ENCODE measurements around the gene CREB5.

The CREB5 gene

DNA sequence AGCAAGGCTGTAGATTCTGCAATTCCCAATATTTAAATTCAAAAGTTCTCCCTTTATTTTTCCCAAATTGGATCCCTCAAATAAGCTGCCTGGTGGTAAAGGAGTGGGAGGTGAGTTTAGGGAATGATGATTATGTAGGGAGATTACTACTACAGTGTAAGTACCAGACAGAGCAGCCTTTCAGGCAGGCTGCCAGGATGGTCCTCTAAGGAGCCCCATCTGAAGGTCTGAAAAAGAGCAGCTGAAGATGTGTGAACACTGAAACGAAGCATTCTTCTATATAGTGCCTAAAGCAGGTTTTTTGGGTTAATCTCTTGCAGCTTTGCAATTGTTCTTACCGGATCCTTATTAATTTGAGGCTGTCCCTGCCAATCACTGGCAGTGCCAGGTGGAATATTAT lies 84.7 kb downstream of the CREB5 start:
- Mint-ChIP-seq H3K4me3 (no peak overlapping the region), H3K27ac (no peak overlapping the region), H3K27me3 (no peaks in the 10 kb centered on the region), H3K9me3 (ENCODE audit: low read depth) (no peaks in the 10 kb centered on the region), H3K36me3 (no peaks in the 10 kb centered on the region), H3K4me1 (ENCODE audit: low read depth) (no peaks in the 10 kb centered on the region)

DNA sequence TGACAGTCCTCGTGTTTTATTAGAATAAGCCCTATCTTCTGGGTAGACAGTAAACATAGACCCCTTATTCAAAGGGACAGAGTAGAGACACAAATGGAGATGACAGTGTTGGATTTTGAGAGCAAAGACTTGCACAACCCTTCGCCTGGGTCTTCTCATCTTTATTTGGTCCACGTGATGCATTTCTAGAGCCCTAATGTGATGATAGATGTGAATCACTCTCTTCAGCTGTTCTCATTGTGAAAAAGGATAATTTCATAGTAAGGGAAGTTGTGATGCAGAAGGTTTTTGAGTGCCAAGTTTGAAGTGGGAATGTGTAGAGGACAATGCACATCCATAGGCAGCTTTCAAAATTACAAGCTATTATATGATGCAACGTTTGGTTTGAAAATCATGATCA lies 86.3 kb downstream of the CREB5 start:
- no peak overlapping the region for H3K4me3 Mint-ChIP-seq
- H3K9me3 Mint-ChIP-seq (ENCODE audit: low read depth): no peaks in the 10 kb centered on the region
- H3K4me1 Mint-ChIP-seq (ENCODE audit: low read depth): no peaks in the 10 kb centered on the region
- no peaks in the 10 kb centered on the region for H3K27me3 Mint-ChIP-seq
- H3K36me3 Mint-ChIP-seq: no peaks in the 10 kb centered on the region
- no peak overlapping the region for H3K27ac Mint-ChIP-seq

DNA sequence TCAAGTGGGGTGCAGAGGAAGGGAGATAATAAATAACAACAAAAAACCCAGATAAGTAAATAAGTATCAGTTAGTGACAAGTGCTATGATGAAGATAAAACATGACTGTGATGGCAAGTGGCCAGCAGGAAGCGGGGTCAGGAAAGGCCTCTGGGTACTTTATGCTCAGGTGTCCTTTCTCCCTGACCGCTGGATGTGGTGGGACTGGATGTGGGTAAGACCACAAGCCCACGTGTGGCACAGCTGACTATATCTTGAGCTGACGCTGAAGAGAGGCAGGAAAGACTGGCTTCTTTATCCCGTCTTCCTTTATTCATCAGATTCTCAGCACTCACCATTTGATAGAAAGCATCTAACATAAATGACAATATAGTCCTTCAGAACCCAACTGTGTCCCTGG lies 87.8 kb downstream of the CREB5 start:
- Mint-ChIP-seq H3K36me3 (no peaks in the 10 kb centered on the region), H3K27me3 (no peaks in the 10 kb centered on the region), H3K4me1 (ENCODE audit: low read depth) (no peaks in the 10 kb centered on the region), H3K27ac (no peak overlapping the region), H3K4me3 (no peak overlapping the region), H3K9me3 (ENCODE audit: low read depth) (no peaks in the 10 kb centered on the region)

DNA sequence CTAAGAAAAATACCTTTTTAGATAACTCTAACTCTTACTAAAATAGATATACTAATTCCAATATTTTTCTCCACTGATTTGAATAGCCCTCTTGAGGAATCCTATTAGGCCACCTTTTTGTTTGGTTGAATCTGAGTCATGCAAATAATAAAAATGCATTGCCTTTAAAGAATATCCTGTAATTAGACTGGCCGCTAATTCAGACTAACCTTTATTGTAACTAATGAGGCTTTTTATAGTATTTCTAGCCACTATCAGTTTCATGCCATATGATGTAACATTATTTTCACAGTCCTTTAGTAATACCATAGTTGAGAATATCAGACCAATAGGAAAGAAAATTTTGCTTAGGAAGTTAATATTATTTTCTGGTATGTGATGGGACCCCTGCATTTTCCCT lies 90.1 kb downstream of the CREB5 start:
- peaks cover 1% of the 10 kb centered on the region for H3K27me3 Mint-ChIP-seq
- H3K4me1 Mint-ChIP-seq (ENCODE audit: low read depth): no peaks in the 10 kb centered on the region
- H3K27ac Mint-ChIP-seq: no peak overlapping the region
- no peaks in the 10 kb centered on the region for H3K9me3 Mint-ChIP-seq (ENCODE audit: low read depth)
- no peaks in the 10 kb centered on the region for H3K36me3 Mint-ChIP-seq
- no peak overlapping the region for H3K4me3 Mint-ChIP-seq

DNA sequence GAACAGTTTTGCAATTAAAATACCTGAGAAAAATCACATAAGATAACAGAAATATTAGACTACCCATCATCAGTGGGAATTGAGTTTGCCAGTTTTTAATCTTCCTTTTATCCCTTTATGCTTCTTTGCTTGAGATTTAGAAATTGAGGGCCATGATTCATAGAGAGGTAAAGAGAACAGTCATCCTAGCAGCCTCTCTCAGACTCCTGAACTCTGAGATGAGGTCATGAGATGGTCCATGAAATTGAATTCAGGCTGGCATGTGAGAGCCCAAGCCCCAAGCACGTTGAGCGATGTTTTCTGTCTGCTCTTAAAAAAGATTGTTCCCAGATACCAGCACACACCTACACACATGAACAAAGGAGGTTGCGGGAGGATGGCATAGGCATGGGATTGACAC lies 91.1 kb downstream of the CREB5 start:
- H3K4me3 Mint-ChIP-seq: no peak overlapping the region
- H3K27ac Mint-ChIP-seq: no peak overlapping the region
- H3K36me3 Mint-ChIP-seq: no peaks in the 10 kb centered on the region
- no peaks in the 10 kb centered on the region for H3K9me3 Mint-ChIP-seq (ENCODE audit: low read depth)
- H3K4me1 Mint-ChIP-seq (ENCODE audit: low read depth): no peaks in the 10 kb centered on the region
- H3K27me3 Mint-ChIP-seq: peaks cover 1% of the 10 kb centered on the region

DNA sequence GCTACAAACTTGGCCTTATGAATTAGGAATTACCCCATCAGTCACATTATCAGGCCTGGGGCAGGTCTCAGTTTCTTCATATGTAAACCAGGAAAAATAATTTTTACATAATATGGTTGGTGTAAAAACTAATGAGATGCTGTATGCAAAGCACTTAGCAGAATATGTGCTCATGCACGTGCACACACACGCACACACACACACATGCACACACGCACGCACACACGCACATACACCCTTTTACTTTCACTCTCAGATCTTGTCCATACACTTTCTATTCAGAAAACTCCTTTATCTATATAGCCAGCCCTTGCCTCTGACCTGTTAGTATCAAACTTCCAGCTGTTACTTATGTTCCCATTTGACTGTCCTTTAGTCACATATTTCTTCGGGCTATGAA lies 92.7 kb downstream of the CREB5 start:
- peaks cover 3% of the 10 kb centered on the region for H3K4me1 Mint-ChIP-seq (ENCODE audit: low read depth)
- peaks cover 1% of the 10 kb centered on the region for H3K27me3 Mint-ChIP-seq
- no peak overlapping the region for H3K27ac Mint-ChIP-seq
- H3K4me3 Mint-ChIP-seq: no peak overlapping the region
- no peaks in the 10 kb centered on the region for H3K9me3 Mint-ChIP-seq (ENCODE audit: low read depth)
- H3K36me3 Mint-ChIP-seq: no peaks in the 10 kb centered on the region

DNA sequence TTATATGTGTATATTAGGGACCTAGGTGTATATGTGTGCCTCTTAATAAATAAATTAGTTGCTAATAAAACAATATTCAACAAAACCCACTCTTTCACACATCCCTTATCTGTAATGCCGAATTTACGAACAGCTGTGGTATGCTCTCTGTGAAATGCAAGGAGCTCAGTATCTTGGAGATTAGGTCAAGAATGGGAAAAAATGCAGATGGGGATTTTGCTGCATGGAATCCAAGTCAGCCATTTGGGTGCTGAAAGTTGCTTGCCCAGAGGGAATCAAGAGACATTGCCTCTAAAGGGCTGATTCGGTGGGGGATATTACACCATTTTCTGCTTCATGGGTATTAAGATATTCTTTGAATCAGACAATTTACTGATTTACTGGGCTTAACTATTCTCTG lies 93.5 kb downstream of the CREB5 start:
- Mint-ChIP-seq H3K4me1 (ENCODE audit: low read depth) (peaks cover 3% of the 10 kb centered on the region), H3K4me3 (no peak overlapping the region), H3K27me3 (peaks cover 1% of the 10 kb centered on the region), H3K9me3 (ENCODE audit: low read depth) (no peaks in the 10 kb centered on the region), H3K36me3 (no peaks in the 10 kb centered on the region), H3K27ac (no peak overlapping the region)

DNA sequence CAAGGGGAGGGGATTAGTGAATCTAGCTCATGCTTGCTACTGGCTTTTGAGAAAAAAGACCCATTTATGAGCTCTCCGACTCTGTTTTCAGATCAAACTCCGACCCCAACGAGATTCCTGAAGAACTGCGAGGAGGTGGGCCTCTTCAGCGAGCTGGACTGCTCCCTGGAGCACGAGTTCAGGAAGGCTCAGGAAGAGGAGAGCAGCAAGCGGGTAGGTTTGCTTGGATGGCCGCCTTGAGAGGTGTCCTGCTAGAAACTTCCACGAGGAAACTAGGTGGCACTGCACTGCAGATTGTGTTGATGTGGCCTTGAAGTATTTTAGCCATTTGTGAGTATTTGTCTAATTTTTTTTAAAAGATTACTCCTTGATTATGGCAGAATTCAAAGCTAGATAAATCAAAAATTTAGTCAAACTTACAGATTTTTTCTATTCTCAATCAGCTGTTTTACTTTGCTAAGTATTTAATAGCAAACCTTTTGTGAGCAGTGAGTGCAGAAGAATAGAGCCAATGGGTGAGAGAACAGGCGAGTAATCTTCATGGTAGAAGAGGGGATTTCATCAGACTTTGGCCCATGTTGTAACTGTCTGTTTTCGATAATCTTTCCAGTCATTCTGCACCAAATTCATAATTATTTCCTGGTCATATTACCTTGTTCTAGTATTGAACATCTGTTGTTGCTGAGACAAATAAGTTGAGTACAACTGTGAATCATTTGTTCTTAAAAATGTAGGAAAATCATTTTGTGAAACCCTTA lies 95.4 kb downstream of the CREB5 start:
- Mint-ChIP-seq H3K4me1 (ENCODE audit: low read depth) (peaks cover 3% of the 10 kb centered on the region), H3K36me3 (no peaks in the 10 kb centered on the region), H3K9me3 (ENCODE audit: low read depth) (no peaks in the 10 kb centered on the region), H3K27ac (no peak overlapping the region), H3K4me3 (no peak overlapping the region), H3K27me3 (peaks cover 8% of the 10 kb centered on the region)

DNA sequence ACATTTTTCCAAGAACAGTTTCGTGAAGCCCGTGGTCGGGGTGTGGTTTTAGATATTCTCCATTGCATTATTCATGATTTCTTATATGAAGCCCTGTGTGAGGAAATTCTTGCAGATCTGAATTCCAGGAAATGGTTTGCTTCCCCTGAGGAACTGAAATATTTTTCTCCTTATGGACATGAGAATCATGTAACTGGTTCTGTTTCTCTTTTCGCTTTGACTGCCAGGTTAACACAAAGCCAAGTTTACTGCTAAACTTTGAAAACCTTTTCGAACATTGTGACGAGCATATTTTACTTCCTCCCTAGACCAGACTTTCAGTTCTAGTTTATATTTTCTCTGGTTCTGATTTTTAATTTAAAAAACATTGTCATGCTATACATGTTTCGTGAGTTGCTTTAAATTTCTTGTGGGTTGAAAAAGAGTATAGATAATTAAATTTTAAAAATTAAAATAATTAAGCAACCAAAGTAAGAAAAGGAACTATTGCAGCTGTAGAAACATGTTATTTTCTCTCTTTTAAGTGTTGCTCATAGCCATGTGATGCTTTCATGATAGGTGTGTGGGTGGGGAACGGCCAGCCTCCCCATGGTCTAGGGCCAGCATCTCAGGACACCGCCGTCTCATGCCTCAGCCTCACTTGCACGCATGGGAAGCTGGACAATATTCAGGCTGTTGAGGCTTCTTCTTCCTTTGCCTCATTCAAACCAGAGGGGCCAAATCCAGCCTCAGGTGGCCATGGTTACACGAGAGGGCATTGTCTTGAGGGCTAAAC lies 97.1 kb downstream of the CREB5 start:
- Mint-ChIP-seq H3K27me3 (peaks cover 13% of the 10 kb centered on the region), H3K4me3 (no peak overlapping the region), H3K27ac (no peak overlapping the region)

DNA sequence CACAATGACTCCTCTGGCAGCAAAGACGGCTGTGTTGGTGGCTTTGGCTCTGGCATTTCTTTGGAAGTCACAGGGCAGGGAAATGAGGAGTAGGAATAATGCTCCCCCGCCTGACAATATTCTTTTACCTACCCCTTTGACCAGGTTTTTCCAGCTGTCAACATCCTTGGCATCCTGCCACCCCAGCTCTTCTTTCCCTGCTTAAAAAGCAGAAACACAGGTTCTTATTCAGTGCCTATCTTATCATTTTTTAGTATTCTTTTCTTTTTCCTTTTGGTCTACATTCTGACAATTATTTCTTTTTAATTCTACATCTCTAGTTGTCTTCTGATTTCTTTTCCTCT lies 97.7 kb downstream of the CREB5 start:
- Mint-ChIP-seq H3K9me3 (ENCODE audit: low read depth) (no peaks in the 10 kb centered on the region), H3K4me1 (ENCODE audit: low read depth) (peaks cover 3% of the 10 kb centered on the region), H3K27ac (no peak overlapping the region), H3K27me3 (peaks cover 13% of the 10 kb centered on the region), H3K36me3 (no peaks in the 10 kb centered on the region), H3K4me3 (no peak overlapping the region)

More for the DNA sequence above, 97.1 kb downstream of the CREB5 start:
- Mint-ChIP-seq H3K36me3 (no peaks in the 10 kb centered on the region), H3K4me1 (ENCODE audit: low read depth) (peaks cover 3% of the 10 kb centered on the region), H3K9me3 (ENCODE audit: low read depth) (no peaks in the 10 kb centered on the region)

DNA sequence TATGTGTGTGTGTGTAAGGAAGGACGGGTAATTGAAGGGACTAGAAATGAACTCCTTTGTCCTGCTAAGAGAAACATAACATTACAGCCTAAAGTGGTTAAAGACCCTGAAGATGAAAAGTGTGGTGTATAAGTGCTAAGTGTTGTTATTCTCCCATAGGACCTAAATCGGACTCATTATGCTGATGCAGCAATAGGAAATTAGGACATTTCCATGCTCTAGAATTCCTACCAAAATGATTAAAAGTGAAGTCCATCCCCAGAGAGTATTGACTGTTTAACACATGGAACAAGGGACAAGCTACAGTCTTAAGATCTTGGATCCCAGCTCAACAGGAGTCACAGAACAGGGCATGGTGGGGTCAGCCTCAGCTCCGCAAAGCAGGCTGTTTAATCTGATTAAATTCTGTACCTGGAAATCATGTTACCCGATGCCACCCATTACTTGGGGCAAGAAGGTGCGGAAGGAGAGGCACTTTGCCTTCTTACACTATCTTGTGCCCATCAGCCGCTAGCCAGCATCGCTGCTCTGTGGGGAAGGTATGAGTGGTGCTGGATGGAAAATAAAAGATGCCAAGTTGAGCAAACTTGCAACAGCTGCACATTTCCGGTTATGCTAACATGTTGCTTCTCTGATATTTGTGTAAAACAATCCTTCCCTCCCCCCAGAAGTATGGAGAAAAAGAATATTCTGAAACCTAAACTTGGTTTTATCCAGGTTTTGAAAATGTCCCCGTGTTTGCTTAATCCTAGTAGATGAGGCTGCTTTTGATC lies 100.5 kb downstream of the CREB5 start:
- Mint-ChIP-seq H3K4me1 (ENCODE audit: low read depth) (peaks cover 3% of the 10 kb centered on the region), H3K4me3 (no peak overlapping the region), H3K27me3 (peaks cover 12% of the 10 kb centered on the region), H3K36me3 (no peaks in the 10 kb centered on the region), H3K9me3 (ENCODE audit: low read depth) (no peaks in the 10 kb centered on the region), H3K27ac (no peak overlapping the region)

DNA sequence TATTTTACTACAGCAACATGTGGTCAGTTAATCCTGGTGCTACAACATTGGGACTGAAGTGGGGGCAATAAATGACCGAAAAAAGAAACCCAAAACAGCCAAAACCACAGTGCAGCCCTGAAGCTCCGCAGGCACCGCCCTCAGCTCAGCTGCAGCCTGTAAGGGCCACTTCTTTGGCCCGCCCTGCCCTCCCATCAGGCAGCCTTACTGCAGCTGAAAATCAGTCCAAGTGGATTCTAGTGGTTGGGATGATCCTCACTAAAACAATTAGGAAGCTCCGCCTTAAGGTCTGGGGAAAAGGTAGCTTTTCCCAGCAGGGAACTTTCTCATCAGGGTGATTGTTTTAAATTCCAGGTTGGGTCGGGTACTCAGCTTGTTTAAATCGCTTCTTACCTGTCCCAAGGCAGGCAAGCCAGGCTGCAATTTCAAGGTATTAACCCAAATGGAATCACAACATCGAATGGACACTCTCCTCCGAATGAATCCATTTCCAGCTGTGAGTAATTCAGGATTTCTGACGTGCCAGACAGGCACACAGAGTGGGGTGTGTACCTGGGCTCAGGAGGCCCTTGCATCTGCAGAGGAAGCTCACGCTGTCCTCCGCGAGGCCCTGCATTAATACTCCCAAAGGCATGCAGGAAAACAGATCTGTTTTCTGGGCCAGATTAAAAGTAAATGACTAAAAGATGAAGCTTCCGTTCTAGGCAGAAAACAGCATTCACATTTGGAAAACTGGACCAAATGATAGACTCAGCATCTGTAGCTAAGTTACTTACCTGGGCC lies 104.3 kb downstream of the CREB5 start:
- H3K27me3 Mint-ChIP-seq: peaks cover 8% of the 10 kb centered on the region
- no peaks in the 10 kb centered on the region for H3K36me3 Mint-ChIP-seq
- H3K4me1 Mint-ChIP-seq (ENCODE audit: low read depth): no peaks in the 10 kb centered on the region
- no peak overlapping the region for H3K4me3 Mint-ChIP-seq
- H3K9me3 Mint-ChIP-seq (ENCODE audit: low read depth): no peaks in the 10 kb centered on the region
- H3K27ac Mint-ChIP-seq: no peak overlapping the region

DNA sequence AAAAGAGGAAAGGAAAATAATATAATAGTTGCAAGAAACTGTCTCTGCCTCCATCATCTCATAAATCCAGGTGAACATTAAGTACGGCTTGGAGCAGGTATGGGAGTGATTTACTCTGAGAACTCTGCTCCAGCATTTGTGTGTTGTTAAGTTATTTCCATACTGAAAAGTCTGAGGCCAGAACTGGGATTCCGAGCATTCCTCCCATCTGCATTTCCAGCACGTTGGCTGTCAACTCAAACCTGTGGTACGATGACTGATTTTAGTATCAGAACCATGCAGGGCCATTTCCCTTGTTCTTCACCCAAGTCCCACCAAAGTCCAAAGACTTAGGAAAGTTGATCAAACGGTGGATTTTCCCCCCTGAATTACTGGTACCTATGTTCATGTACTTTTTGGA lies 104.9 kb downstream of the CREB5 start:
- H3K9me3 Mint-ChIP-seq (ENCODE audit: low read depth): no peaks in the 10 kb centered on the region
- peaks cover 5% of the 10 kb centered on the region for H3K27me3 Mint-ChIP-seq
- no peak overlapping the region for H3K4me3 Mint-ChIP-seq
- no peaks in the 10 kb centered on the region for H3K36me3 Mint-ChIP-seq
- no peaks in the 10 kb centered on the region for H3K4me1 Mint-ChIP-seq (ENCODE audit: low read depth)
- no peak overlapping the region for H3K27ac Mint-ChIP-seq

DNA sequence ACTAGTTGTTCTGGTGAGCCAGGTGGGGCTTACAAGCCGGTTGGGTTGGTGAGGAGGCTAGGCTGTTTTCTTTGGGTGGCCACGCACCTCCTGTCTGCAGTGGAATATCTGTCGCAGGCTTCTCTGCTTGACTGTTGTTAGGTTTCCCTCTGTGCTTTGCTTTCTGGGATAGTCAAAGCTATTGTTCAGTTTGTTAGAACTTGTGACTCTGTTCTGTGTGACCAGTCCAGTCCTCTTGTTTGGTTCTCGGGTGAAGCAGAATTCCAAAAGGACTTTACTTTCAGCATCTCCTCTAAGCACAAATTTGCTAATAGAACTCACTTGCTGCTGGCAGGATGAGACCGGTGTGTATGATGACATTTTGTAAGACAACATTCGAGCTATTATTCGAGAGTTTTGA lies 105.3 kb downstream of the CREB5 start:
- no peaks in the 10 kb centered on the region for H3K36me3 Mint-ChIP-seq
- no peak overlapping the region for H3K27ac Mint-ChIP-seq
- H3K9me3 Mint-ChIP-seq (ENCODE audit: low read depth): no peaks in the 10 kb centered on the region
- no peak overlapping the region for H3K4me3 Mint-ChIP-seq
- no peaks in the 10 kb centered on the region for H3K4me1 Mint-ChIP-seq (ENCODE audit: low read depth)
- peaks cover 5% of the 10 kb centered on the region for H3K27me3 Mint-ChIP-seq

Measured in activated naive CD8-positive, alpha-beta T cell (primary cell).